RWPE2 (cell line): ENCODE measurements around the gene PCYT2.
"Not testable (repeated sequence)": the region's sequence is repeated elsewhere in the genome, so short reads cannot be mapped to it uniquely, and the experiment has no call there.

Source experiments
- ATAC-seq: fragments of 200-7000 bp; cut with Tn5 transposase; 3 replicates; pipeline ENCODE4 v1.9.1; 2021; ENCODE audit warnings: low read depth
- DNase-seq: peaks from one replicate; pipeline ENCODE4 v3.0.0-alpha.2; 2020; ENCODE audit warnings: low spot score
- H3K27ac ChIP-seq: fragments of 450-650 bp; 2 replicates; pipeline ENCODE4 v1.5.1; 2017; ENCODE audit warnings: mild to moderate bottlenecking; ENCODE audit not compliant: poor library complexity, severe bottlenecking
- H3K27me3 ChIP-seq: fragments of 250-450 bp; sonication (Bioruptor Pico); 2 replicates; pipeline ENCODE4 v1.5.1; 2021; ENCODE audit warnings: mild to moderate bottlenecking, moderate library complexity; ENCODE audit not compliant: insufficient read depth, poor library complexity, severe bottlenecking
- H3K36me3 ChIP-seq: fragments of 250-450 bp; sonication (Bioruptor Pico); 2 replicates; pipeline ENCODE4 v1.5.1; 2020; ENCODE audit warnings: low read depth, mild to moderate bottlenecking, moderate library complexity
- H3K4me1 ChIP-seq: fragments of 250-450 bp; sonication (Bioruptor Pico); 2 replicates; pipeline ENCODE4 v1.5.1; 2021; ENCODE audit warnings: mild to moderate bottlenecking, moderate library complexity; ENCODE audit not compliant: insufficient read depth, poor library complexity, severe bottlenecking
- H3K4me3 ChIP-seq: fragments of 250-450 bp; sonication (Bioruptor Pico); 2 replicates; pipeline ENCODE4 v1.5.1; 2021; ENCODE audit warnings: mild to moderate bottlenecking, moderate library complexity; ENCODE audit not compliant: severe bottlenecking
- H3K9me3 ChIP-seq: fragments of 250-450 bp; sonication (Bioruptor Pico); 2 replicates; pipeline ENCODE4 v1.5.1; 2021; ENCODE audit warnings: mild to moderate bottlenecking, moderate library complexity; ENCODE audit not compliant: severe bottlenecking
- TF ChIP-seq, protein P1 (sequence below): fragments of 450-650 bp; IDR thresholded peaks from one replicate; pipeline ENCODE4 v1.5.1; 2017; ENCODE audit warnings: mild to moderate bottlenecking, moderate library complexity; ENCODE audit not compliant: poor library complexity, severe bottlenecking

The PCYT2 gene

DNA sequence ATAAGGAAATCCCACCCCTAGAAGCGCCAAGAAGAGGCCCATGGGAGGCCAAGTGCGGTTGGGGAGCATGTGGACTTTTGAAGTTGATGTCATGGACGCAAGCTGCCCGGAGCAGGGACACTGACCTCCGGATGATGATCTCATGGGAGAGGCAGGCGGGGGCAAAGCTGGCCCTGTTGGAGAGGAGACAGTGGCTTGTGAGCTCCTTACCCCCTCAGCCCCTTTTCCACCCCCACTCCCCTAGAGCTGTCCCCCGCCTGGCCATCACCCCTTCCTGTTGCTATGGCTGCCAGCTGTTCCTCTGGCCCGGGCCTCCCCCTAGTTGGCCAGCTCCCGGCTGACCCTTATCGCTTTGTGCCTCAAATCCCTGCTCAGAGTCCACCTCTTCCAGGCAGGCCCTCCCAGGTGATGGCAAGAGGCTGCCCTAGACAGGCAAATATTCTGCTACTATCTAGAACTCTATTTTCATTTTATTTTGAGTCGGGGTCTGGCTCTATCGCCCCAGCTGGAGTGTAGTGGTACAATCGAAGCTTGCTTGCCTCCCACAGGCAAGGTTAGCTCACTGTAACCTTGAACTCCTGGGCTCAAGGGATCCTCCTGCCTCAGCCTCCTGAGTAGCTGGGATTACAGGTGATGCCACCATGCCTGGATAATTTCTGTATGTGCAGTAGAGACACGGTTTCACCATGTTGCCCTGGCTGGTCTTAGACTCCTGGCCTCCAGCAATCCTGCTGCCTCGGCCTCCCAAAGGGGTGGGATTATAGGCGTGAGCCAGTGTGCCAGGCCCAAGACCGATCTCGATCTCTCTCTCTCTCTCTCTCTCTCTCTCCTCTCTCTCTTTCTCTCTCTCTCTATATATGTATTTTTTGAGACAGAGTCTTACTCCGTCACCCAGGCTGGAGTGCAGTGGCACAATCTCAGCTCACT, 43.2 kb upstream of the PCYT2 start:
- no peaks in the 10 kb centered on the region for H3K36me3 ChIP-seq
- H3K4me1 ChIP-seq = no peaks in the 10 kb centered on the region
- no peak overlapping the region for H3K4me3 ChIP-seq
- H3K9me3 ChIP-seq = no peaks in the 10 kb centered on the region
- H3K27me3 ChIP-seq = peaks cover 14% of the 10 kb centered on the region
- ATAC-seq (no peak), DNase-seq (peak; percentile 61)
- TF ChIP-seq, protein P1, sequence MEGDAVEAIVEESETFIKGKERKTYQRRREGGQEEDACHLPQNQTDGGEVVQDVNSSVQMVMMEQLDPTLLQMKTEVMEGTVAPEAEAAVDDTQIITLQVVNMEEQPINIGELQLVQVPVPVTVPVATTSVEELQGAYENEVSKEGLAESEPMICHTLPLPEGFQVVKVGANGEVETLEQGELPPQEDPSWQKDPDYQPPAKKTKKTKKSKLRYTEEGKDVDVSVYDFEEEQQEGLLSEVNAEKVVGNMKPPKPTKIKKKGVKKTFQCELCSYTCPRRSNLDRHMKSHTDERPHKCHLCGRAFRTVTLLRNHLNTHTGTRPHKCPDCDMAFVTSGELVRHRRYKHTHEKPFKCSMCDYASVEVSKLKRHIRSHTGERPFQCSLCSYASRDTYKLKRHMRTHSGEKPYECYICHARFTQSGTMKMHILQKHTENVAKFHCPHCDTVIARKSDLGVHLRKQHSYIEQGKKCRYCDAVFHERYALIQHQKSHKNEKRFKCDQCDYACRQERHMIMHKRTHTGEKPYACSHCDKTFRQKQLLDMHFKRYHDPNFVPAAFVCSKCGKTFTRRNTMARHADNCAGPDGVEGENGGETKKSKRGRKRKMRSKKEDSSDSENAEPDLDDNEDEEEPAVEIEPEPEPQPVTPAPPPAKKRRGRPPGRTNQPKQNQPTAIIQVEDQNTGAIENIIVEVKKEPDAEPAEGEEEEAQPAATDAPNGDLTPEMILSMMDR = no peak
- no peak overlapping the region for H3K27ac ChIP-seq

DNA sequence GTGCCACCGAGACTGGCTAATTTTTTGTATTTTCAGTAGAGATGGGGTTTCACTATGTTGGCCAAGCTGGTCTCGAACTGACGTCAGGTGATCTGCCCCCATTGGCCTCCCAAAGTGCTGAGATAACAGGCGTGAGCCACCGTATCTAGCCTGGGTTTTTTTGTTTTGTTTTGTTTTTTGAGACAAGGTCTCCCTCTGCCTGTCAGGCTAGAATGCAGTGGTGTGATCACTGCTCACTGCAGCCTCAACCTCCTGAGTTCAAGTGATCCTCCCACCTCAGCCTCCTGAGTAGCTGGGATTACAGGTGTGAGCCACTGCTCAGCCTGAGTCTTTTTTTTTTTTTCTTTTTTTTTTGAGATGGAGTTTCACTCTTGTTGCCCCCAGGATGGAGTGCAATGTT, 42.2 kb upstream of the PCYT2 start:
- H3K27ac ChIP-seq, ATAC-seq, H3K4me3 ChIP-seq, H3K36me3 ChIP-seq, H3K9me3 ChIP-seq, H3K27me3 ChIP-seq, H3K4me1 ChIP-seq, DNase-seq: not testable (repeated sequence)

DNA sequence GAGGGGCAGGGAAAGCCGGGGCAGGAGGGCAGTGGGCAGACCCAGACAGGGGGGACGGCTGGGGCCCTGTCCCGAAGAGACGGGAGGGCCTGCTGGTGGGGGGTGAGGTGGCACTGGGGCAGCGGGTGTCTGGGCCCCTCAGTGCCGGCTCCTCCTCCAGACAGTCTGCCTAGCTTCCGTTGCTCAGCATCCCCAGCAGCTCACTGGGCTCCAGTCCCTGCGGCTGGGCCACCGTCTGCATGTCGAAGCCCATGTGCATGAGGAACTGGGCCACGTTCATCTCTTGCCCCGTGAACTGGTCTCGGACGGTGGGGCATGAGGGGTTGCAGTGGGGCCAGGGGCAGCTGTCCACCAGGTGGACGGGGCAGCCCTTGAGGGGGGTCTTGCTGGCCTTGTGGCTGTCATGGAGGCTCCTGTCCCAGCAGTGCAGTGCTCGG, 41.6 kb upstream of the PCYT2 start:
- Histone ChIP-seq H3K27me3 (no peaks in the 10 kb centered on the region), H3K9me3 (no peaks in the 10 kb centered on the region), H3K27ac (no peak overlapping the region), H3K4me1 (no peaks in the 10 kb centered on the region), H3K4me3 (no peak overlapping the region), H3K36me3 (no peaks in the 10 kb centered on the region)
- DNase-seq = peak; percentile 68
- TF ChIP-seq, protein P1 = no peak
- no peak for ATAC-seq

- DNase-seq (no peak), ATAC-seq (no peak)
- no peak overlapping the region for H3K27ac ChIP-seq
- TF ChIP-seq, protein P1 = no peak
- H3K9me3 ChIP-seq = no peaks in the 10 kb centered on the region
- no peaks in the 10 kb centered on the region for H3K4me1 ChIP-seq
- no peaks in the 10 kb centered on the region for H3K36me3 ChIP-seq
- H3K4me3 ChIP-seq = no peak overlapping the region
- no peaks in the 10 kb centered on the region for H3K27me3 ChIP-seq
Observed at GRCh38 chr17:81951785-81952684, 40.8 kb upstream of the PCYT2 start.

DNA sequence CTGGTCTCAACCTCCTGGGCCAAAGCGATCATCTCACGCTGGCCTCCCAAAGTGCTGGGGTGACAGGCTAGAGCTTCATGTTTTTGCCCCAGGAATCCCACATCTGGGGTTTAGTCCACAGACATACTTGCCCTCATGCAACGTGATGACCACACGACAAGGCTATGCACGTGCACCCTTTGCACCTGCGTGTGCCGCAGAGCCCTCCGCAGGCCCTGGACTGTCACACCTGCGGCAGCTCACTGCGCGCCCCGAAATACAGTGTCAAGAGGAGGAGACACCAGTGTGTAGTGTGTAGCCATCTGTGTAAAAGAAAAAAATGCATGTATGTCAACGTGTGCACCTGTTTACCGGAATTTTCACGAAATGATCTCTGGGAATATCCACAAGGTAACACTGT, 39.3 kb upstream of the PCYT2 start:
- TF ChIP-seq, protein P1 = no peak
- Histone ChIP-seq H3K27me3 (no peaks in the 10 kb centered on the region), H3K36me3 (no peaks in the 10 kb centered on the region), H3K9me3 (no peaks in the 10 kb centered on the region), H3K4me1 (no peaks in the 10 kb centered on the region), H3K4me3 (no peak overlapping the region), H3K27ac (no peak overlapping the region)
- DNase-seq (no peak), ATAC-seq (no peak)
